HL-60 (cell line): ENCODE data around the gene EPHA6.
"Not testable (repeated sequence)": the region's sequence is repeated elsewhere in the genome, so short reads cannot be mapped to it uniquely, and the experiment has no call there.

Experiments used
- DNase-seq, 2 experiments: peaks; one replicate each; pipeline ENCODE4 v3.0.0-alpha.2; 2010 to 2020; ENCODE audit warnings: low read depth in 1 of 2, low spot score in 1 of 2
- H3K27ac ChIP-seq: fragments of 250-450 bp; sonication (Bioruptor Pico); replicated peaks from 2 replicates; pipeline ENCODE4 v1.5.1; 2020; ENCODE audit warnings: mild to moderate bottlenecking, moderate library complexity
- H3K27me3 ChIP-seq: fragments of 250-450 bp; sonication (Bioruptor Pico); 2 replicates; pipeline ENCODE4 v1.5.1; 2021; ENCODE audit warnings: mild to moderate bottlenecking, moderate library complexity; ENCODE audit not compliant: insufficient read depth, poor library complexity, severe bottlenecking
- H3K4me3 ChIP-seq: replicated peaks from 2 replicates; pipeline ENCODE4 v1.5.1; 2011; ENCODE audit warnings: mild to moderate bottlenecking, control low read depth, low read length; ENCODE audit not compliant: insufficient read depth
- CTCF ChIP-seq: IDR thresholded peaks from one replicate; pipeline ENCODE4 v1.5.1; 2011; ENCODE audit warnings: low read length, control low read depth, inconsistent platforms; ENCODE audit not compliant: insufficient read depth
- GABPA ChIP-seq: IDR thresholded peaks from 2 replicates; pipeline ENCODE4 v1.6.1; 2012; ENCODE audit warnings: low read depth
- POLR2AphosphoS5 ChIP-seq: IDR thresholded peaks from 2 replicates; pipeline ENCODE4 v1.6.1; 2012; ENCODE audit warnings: low read depth
- REST ChIP-seq: IDR thresholded peaks from 2 replicates; pipeline ENCODE4 v1.6.1; 2012; ENCODE audit warnings: low read depth; ENCODE audit not compliant: insufficient replicate concordance
- SPI1 ChIP-seq: IDR thresholded peaks from 2 replicates; pipeline ENCODE4 v1.6.1; 2012; ENCODE audit warnings: low read depth, mild to moderate bottlenecking, borderline replicate concordance

Gene EPHA6

GRCh38 chr3:97613139-97613538 is 798.7 kb downstream of the EPHA6 start:
- Histone ChIP-seq H3K27ac (no peak overlapping the region), H3K27me3 (no peaks in the 10 kb centered on the region), H3K4me3 (no peak overlapping the region)
- DNase-seq: no peak
- TF ChIP-seq GABPA: no peak
- TF ChIP-seq REST: no peak
- no peak for TF ChIP-seq SPI1
- TF ChIP-seq POLR2AphosphoS5: no peak

GRCh38 chr3:97620514-97620913 is 806.1 kb downstream of the EPHA6 start:
- not testable (repeated sequence) for H3K27me3 ChIP-seq, H3K27ac ChIP-seq, DNase-seq, H3K4me3 ChIP-seq

GRCh38 chr3:97636465-97636864 is 822.1 kb downstream of the EPHA6 start:
- no peak overlapping the region for H3K27ac ChIP-seq
- TF ChIP-seq SPI1: no peak
- no peak for TF ChIP-seq REST
- TF ChIP-seq POLR2AphosphoS5: no peak
- TF ChIP-seq CTCF: no peak
- no peaks in the 10 kb centered on the region for H3K27me3 ChIP-seq
- no peak for DNase-seq
- H3K4me3 ChIP-seq: no peak overlapping the region

GRCh38 chr3:97646932-97647331 is 832.5 kb downstream of the EPHA6 start:
- Histone ChIP-seq H3K27ac (no peak overlapping the region), H3K4me3 (no peak overlapping the region), H3K27me3 (no peaks in the 10 kb centered on the region)
- TF ChIP-seq CTCF (no peak), POLR2AphosphoS5 (no peak), SPI1 (no peak), REST (no peak), GABPA (no peak)
- DNase-seq: no peak
